Measurements from ENCODE around the gene SMU1.
"Not testable (repeated sequence)": the region's sequence is repeated elsewhere in the genome, so short reads cannot be mapped to it uniquely, and the experiment has no call there.

The SMU1 gene

DNA sequence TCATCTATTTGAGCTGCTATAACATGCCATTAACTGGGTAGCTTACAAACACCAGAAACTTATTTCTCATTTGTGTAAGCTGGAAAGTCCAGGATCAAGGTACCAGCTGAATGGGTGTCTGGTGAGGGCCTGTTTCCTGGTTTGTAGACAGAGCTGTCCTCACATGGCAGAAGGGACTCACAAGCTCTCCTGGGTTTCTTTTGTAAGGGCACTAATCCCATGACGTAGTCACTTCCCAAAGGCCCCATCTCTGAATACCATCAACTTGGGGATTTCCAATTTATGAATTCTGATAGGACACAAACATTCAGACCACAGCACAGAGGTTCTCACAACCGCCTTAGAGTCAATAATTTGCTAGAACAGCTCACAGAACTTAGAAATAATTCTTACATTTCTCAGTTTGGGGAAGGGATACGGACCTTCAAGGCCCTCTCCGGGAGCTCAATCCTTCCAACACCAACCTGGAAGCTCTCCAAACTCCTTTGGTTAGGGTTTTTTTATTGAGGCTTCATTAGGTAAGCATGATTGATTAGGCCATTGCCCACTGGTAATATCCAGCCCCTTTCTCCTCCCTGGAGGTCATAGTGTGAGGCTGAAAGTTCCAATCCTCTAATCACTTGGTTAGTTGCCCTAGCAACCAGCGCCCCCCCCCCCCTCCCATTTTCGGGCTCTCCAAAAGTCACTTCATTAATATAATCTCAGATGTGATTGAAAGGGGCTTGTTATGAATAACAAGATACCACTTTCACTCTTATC, 59.0 kb downstream of the SMU1 start:
- no peak overlapping the region for H3K27ac ChIP-seq (ENCODE audit: insufficient read depth in 1 of 2, low read depth in 1 of 2, low read length in 2 of 2, poor library complexity in 1 of 2, severe bottlenecking in 2 of 2)
- no peak overlapping the region for H3K4me3 ChIP-seq (ENCODE audit: control insufficient read depth in 1 of 7, extremely low read depth in 1 of 7, insufficient read depth in 4 of 7, low read depth in 2 of 7, low read length in 6 of 7)
- POLR2A ChIA-PET, result no interaction called here
- H3K4me1 ChIP-seq (ENCODE audit: control extremely low read depth in 1 of 4, control insufficient read depth in 4 of 4, insufficient read depth in 4 of 4, low read length in 3 of 4), result peaks cover 0 to 4% (median under 1%) of the 10 kb centered on the region in 4 experiments
- H3K27me3 ChIP-seq (replicated peaks in 2 of 5; ENCODE audit: control insufficient read depth in 4 of 5, insufficient read depth in 5 of 5, low read length in 4 of 5), result no peaks in the 10 kb centered on the region
- H3K36me3 ChIP-seq (ENCODE audit: control insufficient read depth in 4 of 4, insufficient read depth in 4 of 4, low read length in 3 of 4), result peaks cover 2 to 11% (median 8%) of the 10 kb centered on the region in 4 experiments
- CTCF ChIA-PET, result interaction anchor here (0.7 kb wide), 2 partner anchors 9 to 14 kb away, joined by 3 read pairs; no protein-coding TSS in a partner anchor
- 100% methylated on average over 2 of the region's 6 CpGs for WGBS (ENCODE audit: insufficient coverage)
- no peaks in the 10 kb centered on the region for H3K9me3 ChIP-seq (ENCODE audit: control extremely low read depth in 1 of 5, control insufficient read depth in 4 of 5, insufficient read depth in 2 of 5, low read depth in 1 of 5, low read length in 4 of 5)
- DNase-seq, result no peak

DNA sequence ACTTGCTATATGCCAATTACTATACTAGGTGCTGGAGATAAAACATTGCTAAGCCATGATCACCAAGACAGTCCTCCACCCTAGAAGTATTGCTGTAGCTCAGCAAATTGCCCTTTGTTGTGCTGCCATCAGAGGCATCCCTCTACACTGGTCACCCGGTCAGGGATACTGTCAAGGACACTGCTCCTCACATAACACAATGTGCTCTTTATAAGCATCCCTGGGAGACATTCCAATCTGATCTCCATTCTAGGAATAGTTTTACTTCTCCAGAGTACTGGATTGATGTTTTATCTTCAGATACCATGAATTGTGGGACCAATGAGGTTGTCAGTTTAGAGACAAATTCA, 61.8 kb downstream of the SMU1 start:
- DNase-seq, result no peak
- no peaks in the 10 kb centered on the region for H3K27me3 ChIP-seq (replicated peaks in 2 of 5; ENCODE audit: control insufficient read depth in 4 of 5, insufficient read depth in 5 of 5, low read length in 4 of 5)
- H3K4me1 ChIP-seq (ENCODE audit: control extremely low read depth in 1 of 4, control insufficient read depth in 4 of 4, insufficient read depth in 4 of 4, low read length in 3 of 4), result no peaks in the 10 kb centered on the region
- 100% methylated on average over 1 of the region's 1 CpG for WGBS (ENCODE audit: insufficient coverage)
- ChIA-PET CTCF (no interaction called here), POLR2A (no interaction called here)
- H3K36me3 ChIP-seq (ENCODE audit: control insufficient read depth in 4 of 4, insufficient read depth in 4 of 4, low read length in 3 of 4), result peaks cover 0 to 5% (median 4%) of the 10 kb centered on the region in 4 experiments
- H3K27ac ChIP-seq (ENCODE audit: insufficient read depth in 1 of 2, low read depth in 1 of 2, low read length in 2 of 2, poor library complexity in 1 of 2, severe bottlenecking in 2 of 2), result no peak overlapping the region
- no peaks in the 10 kb centered on the region for H3K9me3 ChIP-seq (ENCODE audit: control extremely low read depth in 1 of 5, control insufficient read depth in 4 of 5, insufficient read depth in 2 of 5, low read depth in 1 of 5, low read length in 4 of 5)
- no peak overlapping the region for H3K4me3 ChIP-seq (ENCODE audit: control insufficient read depth in 1 of 7, extremely low read depth in 1 of 7, insufficient read depth in 4 of 7, low read depth in 2 of 7, low read length in 6 of 7)

DNA sequence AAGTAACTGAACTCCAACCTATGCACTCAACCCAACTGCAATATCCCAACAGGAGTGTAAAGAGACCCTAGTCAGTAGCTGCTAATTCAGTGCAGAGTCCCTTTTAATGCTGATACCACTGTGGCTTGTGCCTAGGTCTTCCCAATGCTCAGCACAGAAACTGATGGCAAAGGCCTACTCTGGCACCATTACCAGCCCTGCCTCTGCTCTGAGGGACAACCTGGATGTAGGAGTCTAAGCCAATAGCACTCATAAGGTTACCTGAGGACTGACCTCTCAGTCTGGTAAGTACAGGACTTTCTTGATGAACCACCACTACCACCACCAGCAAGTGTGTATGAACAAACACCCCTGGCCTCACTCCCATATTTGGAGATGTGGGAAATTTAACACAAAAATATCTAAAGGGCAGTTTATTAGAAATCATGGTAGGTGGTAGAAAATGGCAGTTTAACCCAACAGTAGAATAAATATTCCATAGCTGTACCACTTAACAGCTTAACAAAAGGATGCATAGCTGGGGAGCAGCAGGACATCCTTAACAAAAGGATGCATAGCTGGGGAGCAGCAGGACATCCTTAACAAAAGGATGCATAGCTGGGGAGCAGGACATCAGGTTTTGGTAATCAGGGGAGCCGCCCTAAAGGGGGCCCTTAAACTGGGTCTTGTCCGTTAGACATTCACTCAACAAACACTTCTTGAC, 62.4 kb downstream of the SMU1 start:
- Histone ChIP-seq H3K4me1 (ENCODE audit: control extremely low read depth in 1 of 4, control insufficient read depth in 4 of 4, insufficient read depth in 4 of 4, low read length in 3 of 4) (no peaks in the 10 kb centered on the region), H3K9me3 (ENCODE audit: control extremely low read depth in 1 of 5, control insufficient read depth in 4 of 5, insufficient read depth in 2 of 5, low read depth in 1 of 5, low read length in 4 of 5) (no peaks in the 10 kb centered on the region), H3K27ac (ENCODE audit: insufficient read depth in 1 of 2, low read depth in 1 of 2, low read length in 2 of 2, poor library complexity in 1 of 2, severe bottlenecking in 2 of 2) (no peak overlapping the region), H3K4me3 (ENCODE audit: control insufficient read depth in 1 of 7, extremely low read depth in 1 of 7, insufficient read depth in 4 of 7, low read depth in 2 of 7, low read length in 6 of 7) (no peak overlapping the region), H3K36me3 (ENCODE audit: control insufficient read depth in 4 of 4, insufficient read depth in 4 of 4, low read length in 3 of 4) (peaks cover 0 to 3% (median 2%) of the 10 kb centered on the region in 4 experiments), H3K27me3 (replicated peaks in 2 of 5; ENCODE audit: control insufficient read depth in 4 of 5, insufficient read depth in 5 of 5, low read length in 4 of 5) (no peaks in the 10 kb centered on the region)
- WGBS (ENCODE audit: insufficient coverage), result 100% methylated on average over 1 of the region's 2 CpGs
- POLR2A ChIA-PET, result no interaction called here
- no peak for DNase-seq
- CTCF ChIA-PET, result no interaction called here

DNA sequence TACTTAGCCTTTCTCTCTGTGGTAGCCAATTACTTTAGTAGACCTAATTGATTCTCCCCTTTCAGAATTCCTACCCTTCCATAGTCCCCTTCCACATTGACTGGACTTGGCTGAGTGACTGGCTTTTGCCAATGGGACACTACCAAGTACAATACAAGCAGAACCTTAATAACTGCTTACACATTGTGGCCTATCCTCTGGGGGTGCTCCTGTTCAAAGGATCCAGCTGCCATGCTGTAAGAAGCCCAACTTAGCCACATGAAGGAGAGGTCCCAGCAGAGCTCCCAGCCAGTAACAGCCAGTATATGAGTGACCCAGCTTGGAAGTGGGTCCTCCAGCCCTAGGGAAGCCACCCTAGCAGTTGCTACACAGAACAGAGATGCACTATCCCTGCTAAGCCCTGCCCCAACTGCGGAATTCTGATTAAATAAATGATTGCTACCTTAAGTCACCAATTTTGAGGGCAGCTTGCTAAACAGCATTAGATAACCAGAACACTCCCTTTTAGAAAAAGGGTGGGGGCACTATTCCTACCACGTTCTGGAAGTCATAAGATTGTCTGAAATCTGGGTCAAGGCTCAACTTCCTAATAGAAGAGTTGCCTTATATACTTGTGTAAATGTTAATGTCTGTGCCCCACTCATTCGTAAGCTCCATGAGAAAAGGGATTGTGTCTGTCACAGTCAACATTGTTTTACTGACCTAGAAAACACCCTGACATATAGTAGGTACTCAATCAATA, 64.0 kb downstream of the SMU1 start:
- 100% methylated on average over 1 of the region's 3 CpGs for WGBS (ENCODE audit: insufficient coverage)
- Histone ChIP-seq H3K4me3 (ENCODE audit: control insufficient read depth in 1 of 7, extremely low read depth in 1 of 7, insufficient read depth in 4 of 7, low read depth in 2 of 7, low read length in 6 of 7) (no peak overlapping the region), H3K4me1 (ENCODE audit: control extremely low read depth in 1 of 4, control insufficient read depth in 4 of 4, insufficient read depth in 4 of 4, low read length in 3 of 4) (no peaks in the 10 kb centered on the region), H3K27me3 (replicated peaks in 2 of 5; ENCODE audit: control insufficient read depth in 4 of 5, insufficient read depth in 5 of 5, low read length in 4 of 5) (no peaks in the 10 kb centered on the region), H3K9me3 (ENCODE audit: control extremely low read depth in 1 of 5, control insufficient read depth in 4 of 5, insufficient read depth in 2 of 5, low read depth in 1 of 5, low read length in 4 of 5) (no peaks in the 10 kb centered on the region), H3K36me3 (ENCODE audit: control insufficient read depth in 4 of 4, insufficient read depth in 4 of 4, low read length in 3 of 4) (peaks cover 0 to 3% (median 0%) of the 10 kb centered on the region in 4 experiments), H3K27ac (ENCODE audit: insufficient read depth in 1 of 2, low read depth in 1 of 2, low read length in 2 of 2, poor library complexity in 1 of 2, severe bottlenecking in 2 of 2) (no peak overlapping the region)
- CTCF ChIA-PET, result no interaction called here
- POLR2A ChIA-PET, result interaction anchor here (0.9 kb wide), 1 partner anchor 13 kb away, joined by 4 read pairs; the partner anchor contains the start of gene DNAJA1
- DNase-seq, result no peak

DNA sequence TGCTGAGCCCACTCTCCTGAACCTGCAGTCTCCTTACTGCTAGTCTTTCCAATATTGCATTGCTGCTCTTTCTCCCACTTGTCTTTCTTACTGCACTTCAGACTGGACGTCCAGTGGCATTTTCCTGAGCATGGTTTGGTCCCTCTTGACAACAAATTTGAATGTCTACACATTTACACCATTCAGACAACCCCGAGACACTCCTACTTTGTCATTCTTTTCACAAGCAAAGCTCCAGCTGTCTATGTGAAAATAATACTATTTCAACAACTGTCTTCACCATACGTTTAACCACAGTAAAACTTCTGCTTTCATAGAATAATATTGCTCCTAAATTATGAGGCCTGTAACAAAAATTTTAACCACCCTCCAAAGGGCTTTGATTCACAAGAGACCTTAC, 64.6 kb downstream of the SMU1 start:
- H3K9me3 ChIP-seq (ENCODE audit: control extremely low read depth in 1 of 5, control insufficient read depth in 4 of 5, insufficient read depth in 2 of 5, low read depth in 1 of 5, low read length in 4 of 5), result no peaks in the 10 kb centered on the region
- no peaks in the 10 kb centered on the region for H3K27me3 ChIP-seq (replicated peaks in 2 of 5; ENCODE audit: control insufficient read depth in 4 of 5, insufficient read depth in 5 of 5, low read length in 4 of 5)
- peaks cover 0 to 3% (median 0%) of the 10 kb centered on the region in 4 experiments for H3K36me3 ChIP-seq (ENCODE audit: control insufficient read depth in 4 of 4, insufficient read depth in 4 of 4, low read length in 3 of 4)
- WGBS (ENCODE audit: insufficient coverage), result 100% methylated on average over 2 of the region's 3 CpGs
- no peaks in the 10 kb centered on the region for H3K4me1 ChIP-seq (ENCODE audit: control extremely low read depth in 1 of 4, control insufficient read depth in 4 of 4, insufficient read depth in 4 of 4, low read length in 3 of 4)
- CTCF ChIA-PET, result no interaction called here
- H3K4me3 ChIP-seq (ENCODE audit: control insufficient read depth in 1 of 7, extremely low read depth in 1 of 7, insufficient read depth in 4 of 7, low read depth in 2 of 7, low read length in 6 of 7), result no peak overlapping the region
- H3K27ac ChIP-seq (ENCODE audit: insufficient read depth in 1 of 2, low read depth in 1 of 2, low read length in 2 of 2, poor library complexity in 1 of 2, severe bottlenecking in 2 of 2), result no peak overlapping the region
- no peak for DNase-seq
- POLR2A ChIA-PET, result no interaction called here

DNA sequence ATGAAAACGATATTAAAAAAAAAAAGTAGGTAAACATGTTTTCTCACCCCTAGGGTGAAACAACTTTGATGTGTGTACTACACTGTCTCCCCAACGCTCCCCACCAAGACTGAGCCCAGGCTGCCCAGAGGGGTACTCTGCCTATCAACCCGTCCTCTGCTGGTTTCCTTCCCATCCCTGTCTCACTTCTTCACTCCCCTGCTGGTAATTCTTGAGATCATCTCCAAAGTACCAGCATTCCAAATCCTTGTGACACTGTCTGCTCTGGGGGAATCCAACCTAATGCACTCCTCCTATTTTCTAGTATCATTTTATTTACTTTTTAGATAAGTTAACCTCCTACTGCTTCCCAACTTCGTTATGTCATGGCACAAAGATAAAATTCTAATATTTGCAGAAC, 68.7 kb downstream of the SMU1 start:
- POLR2A ChIA-PET, result interaction anchor here (1.2 kb wide), 1 partner anchor 17 kb away, joined by 6 read pairs; the partner anchor contains the start of gene DNAJA1

DNA sequence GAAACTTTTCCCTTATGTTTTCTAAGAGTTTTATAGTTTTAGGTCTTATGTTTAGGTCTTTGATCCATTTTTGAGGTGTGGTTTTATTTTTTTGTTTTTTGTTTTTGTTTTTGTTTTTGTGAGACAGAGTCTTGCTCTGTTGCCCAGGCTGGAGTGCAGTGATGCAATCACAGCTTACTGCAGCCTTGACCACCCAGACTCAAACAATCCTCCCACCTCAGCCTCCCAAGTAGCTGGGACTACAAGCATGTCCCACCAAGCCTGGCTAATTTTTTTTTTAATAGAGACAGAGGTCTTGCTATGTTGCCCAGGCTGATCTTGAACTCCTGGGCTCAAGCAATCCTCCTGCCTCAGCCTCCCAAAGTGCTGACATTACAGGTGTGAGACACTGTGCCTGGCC, 71.1 kb downstream of the SMU1 start:
- CTCF ChIA-PET; H3K27me3 ChIP-seq (replicated peaks in 2 of 5; ENCODE audit: control insufficient read depth in 4 of 5, insufficient read depth in 5 of 5, low read length in 4 of 5); H3K36me3 ChIP-seq (ENCODE audit: control insufficient read depth in 4 of 4, insufficient read depth in 4 of 4, low read length in 3 of 4); H3K9me3 ChIP-seq (ENCODE audit: control extremely low read depth in 1 of 5, control insufficient read depth in 4 of 5, insufficient read depth in 2 of 5, low read depth in 1 of 5, low read length in 4 of 5); H3K27ac ChIP-seq (ENCODE audit: insufficient read depth in 1 of 2, low read depth in 1 of 2, low read length in 2 of 2, poor library complexity in 1 of 2, severe bottlenecking in 2 of 2); H3K4me3 ChIP-seq (ENCODE audit: control insufficient read depth in 1 of 7, extremely low read depth in 1 of 7, insufficient read depth in 4 of 7, low read depth in 2 of 7, low read length in 6 of 7); DNase-seq; POLR2A ChIA-PET: not testable (repeated sequence)
- peaks cover 6 to 15% (median 11%) of the 10 kb centered on the region in 4 experiments for H3K4me1 ChIP-seq (ENCODE audit: control extremely low read depth in 1 of 4, control insufficient read depth in 4 of 4, insufficient read depth in 4 of 4, low read length in 3 of 4)

More for the DNA sequence above, 68.7 kb downstream of the SMU1 start:
- WGBS (ENCODE audit: insufficient coverage), result 94% methylated on average over 2 of the region's 4 CpGs
- DNase-seq, result no peak
- CTCF ChIA-PET, result no interaction called here
- Histone ChIP-seq H3K4me1 (ENCODE audit: control extremely low read depth in 1 of 4, control insufficient read depth in 4 of 4, insufficient read depth in 4 of 4, low read length in 3 of 4) (peaks cover 0 to under 1% (median 0%) of the 10 kb centered on the region in 4 experiments), H3K36me3 (ENCODE audit: control insufficient read depth in 4 of 4, insufficient read depth in 4 of 4, low read length in 3 of 4) (peaks cover 0 to 3% (median 0%) of the 10 kb centered on the region in 4 experiments), H3K27ac (ENCODE audit: insufficient read depth in 1 of 2, low read depth in 1 of 2, low read length in 2 of 2, poor library complexity in 1 of 2, severe bottlenecking in 2 of 2) (no peak overlapping the region), H3K27me3 (replicated peaks in 2 of 5; ENCODE audit: control insufficient read depth in 4 of 5, insufficient read depth in 5 of 5, low read length in 4 of 5) (no peaks in the 10 kb centered on the region), H3K9me3 (ENCODE audit: control extremely low read depth in 1 of 5, control insufficient read depth in 4 of 5, insufficient read depth in 2 of 5, low read depth in 1 of 5, low read length in 4 of 5) (no peaks in the 10 kb centered on the region), H3K4me3 (ENCODE audit: control insufficient read depth in 1 of 7, extremely low read depth in 1 of 7, insufficient read depth in 4 of 7, low read depth in 2 of 7, low read length in 6 of 7) (no peak overlapping the region)
